K562 (cell line): Measurements from ENCODE around the gene HTR3E. TPM values are rescaled to one million over a fixed set of nuclear protein-coding genes. Genes with fewer than 3 reads are reported as not detected.

Experiments
- CBX1 ChIP-seq: sonication (generic); IDR thresholded peaks from 2 replicates; pipeline ENCODE4 v1.6.1; 2016; ENCODE audit warnings: antibody characterized with exemption, low read depth, mild to moderate bottlenecking
- EHMT2 ChIP-seq: fragments of 450-650 bp; IDR thresholded peaks from 2 replicates; pipeline ENCODE4 v1.6.1; 2018; ENCODE audit warnings: antibody characterized with exemption
- ELF4 ChIP-seq: fragments of 450-650 bp; formaldehyde crosslinking; IDR thresholded peaks from 2 replicates; pipeline ENCODE4 v1.4.0; 2022; ENCODE audit warnings: missing genetic modification characterization
- ETV1 ChIP-seq: fragments of 450-650 bp; conservative IDR thresholded peaks from 2 replicates; pipeline ENCODE4 v1.6.1; 2016; ENCODE audit warnings: missing genetic modification characterization, control low read depth, low read depth, missing compliant biosample characterization
- GABPB1 ChIP-seq: sonication (generic); formaldehyde crosslinking; IDR thresholded peaks from 2 replicates; pipeline ENCODE4 v1.8.0; 2022; ENCODE audit warnings: mild to moderate bottlenecking, missing genetic modification reagents
- JUND ChIP-seq, 2 experiments: IDR thresholded peaks; 2 replicates in 1 of 2; 3 replicates in 1 of 2; pipeline ENCODE4 v1.6.1; 2011; ENCODE audit warnings: borderline replicate concordance in 2 of 2, low read depth in 2 of 2, low read length in 2 of 2, improper control_type of control experiment in 1 of 2, missing biosample characterization in 1 of 2, missing genetic modification characterization in 1 of 2, missing genetic modification reagents in 1 of 2
- PHF20 ChIP-seq: fragments of 450-650 bp; IDR thresholded peaks from 2 replicates; pipeline ENCODE4 v1.6.1; 2018; ENCODE audit not compliant: partially characterized antibody
- POLR2AphosphoS5 ChIP-seq: IDR thresholded peaks from 2 replicates; pipeline ENCODE4 v1.6.1; 2011; ENCODE audit warnings: mild to moderate bottlenecking, low read depth, low read length, moderate library complexity; ENCODE audit not compliant: control insufficient read depth, insufficient read depth
- RBM22 ChIP-seq: fragments of 200-400 bp; formaldehyde crosslinking; IDR thresholded peaks from 2 replicates; pipeline ENCODE4 v1.6.1; 2018; ENCODE audit warnings: low read length, low read depth; ENCODE audit not compliant: poor library complexity, severe bottlenecking
- SMAD2 ChIP-seq: fragments of 150-350 bp; IDR thresholded peaks from 2 replicates; pipeline ENCODE4 v1.6.1; 2014; ENCODE audit warnings: low read depth, mild to moderate bottlenecking, low read length
- ZBTB17 ChIP-seq: fragments of 450-650 bp; formaldehyde crosslinking; IDR thresholded peaks from 2 replicates; pipeline ENCODE4 v1.4.0; 2020; ENCODE audit warnings: mild to moderate bottlenecking
- ZNF134 ChIP-seq: fragments of 250-450 bp; sonication (Bioruptor Pico); conservative IDR thresholded peaks from 2 replicates; pipeline ENCODE4 v1.4.0; 2020
- ZNF408 ChIP-seq: fragments of 250-450 bp; sonication (Bioruptor Pico); IDR thresholded peaks from 2 replicates; pipeline ENCODE4 v1.4.0; 2020; ENCODE audit warnings: low read depth, mild to moderate bottlenecking, moderate library complexity
- polyA plus RNA-seq, 8 experiments: library from polyadenylated mRNA; depleted of rRNA in 4 of 8; stranded (reverse) in 5 of 8; unstranded in 3 of 8; fragments of >200 nt; fragmentation: Nextera tagmentation in 2 of 8; fragmentation: Illumina TruSeq in 1 of 8; extraction: Ambion mirVana in 2 of 8; extraction: Trizol in 1 of 8; gene quantifications; 2 replicates each; pipeline versions ENCODE4 v1.2.1 to v1.2.3, GENCODE V29; 2011 to 2014; ENCODE audit warnings: inconsistent platforms in 1 of 8, missing spikeins in 1 of 8
- total RNA-seq, 7 experiments: library from RNA; depleted of rRNA in 6 of 7; stranded (reverse); fragments of >200 nt in 6 of 7; fragmentation: Illumina TruSeq in 2 of 7; extraction: Trizol in 2 of 7; gene quantifications; 2 replicates each; pipeline versions ENCODE4 v1.2.1 to v1.2.3, GENCODE V29; 2011 to 2021; ENCODE audit warnings: low replicate concordance in 1 of 7
- TF ChIP-seq, protein P1 (sequence below): fragments of 250-450 bp; sonication (Bioruptor Pico); IDR thresholded peaks from 2 replicates; pipeline ENCODE4 v1.8.0; 2022; ENCODE audit warnings: inconsistent platforms, mild to moderate bottlenecking, moderate library complexity, borderline replicate concordance
- TF ChIP-seq, protein P2 (sequence below): sonication (generic); formaldehyde crosslinking; IDR thresholded peaks from 2 replicates; pipeline ENCODE4 v1.8.1; 2023; ENCODE audit warnings: mild to moderate bottlenecking, missing genetic modification reagents
- TF ChIP-seq, protein P3 (sequence below): fragments of 450-650 bp; conservative IDR thresholded peaks from 2 replicates; pipeline ENCODE4 v1.6.1; 2016; ENCODE audit warnings: missing genetic modification characterization, low read depth, mild to moderate bottlenecking, missing compliant biosample characterization, moderate library complexity
- TF ChIP-seq, protein P4 (sequence below): fragments of 250-450 bp; sonication (Bioruptor Pico); IDR thresholded peaks from 2 replicates; pipeline ENCODE4 v1.4.0; 2020; ENCODE audit warnings: borderline replicate concordance
- TF ChIP-seq, protein P5 (sequence below): sonication (generic); formaldehyde crosslinking; IDR thresholded peaks from 2 replicates; pipeline ENCODE4 v1.8.0; 2022; ENCODE audit warnings: missing genetic modification reagents, mild to moderate bottlenecking, borderline replicate concordance
- TF ChIP-seq, protein P6 (sequence below): fragments of 450-650 bp; formaldehyde crosslinking; IDR thresholded peaks from 2 replicates; pipeline ENCODE4 v1.4.0; 2022; ENCODE audit warnings: mild to moderate bottlenecking, moderate library complexity

The HTR3E gene
- total and polyA plus RNA-seq, 9 of the 15 experiments (the other 6 are each of a cell fraction or from before 2014, with no cell fraction given) = not detected

DNA sequence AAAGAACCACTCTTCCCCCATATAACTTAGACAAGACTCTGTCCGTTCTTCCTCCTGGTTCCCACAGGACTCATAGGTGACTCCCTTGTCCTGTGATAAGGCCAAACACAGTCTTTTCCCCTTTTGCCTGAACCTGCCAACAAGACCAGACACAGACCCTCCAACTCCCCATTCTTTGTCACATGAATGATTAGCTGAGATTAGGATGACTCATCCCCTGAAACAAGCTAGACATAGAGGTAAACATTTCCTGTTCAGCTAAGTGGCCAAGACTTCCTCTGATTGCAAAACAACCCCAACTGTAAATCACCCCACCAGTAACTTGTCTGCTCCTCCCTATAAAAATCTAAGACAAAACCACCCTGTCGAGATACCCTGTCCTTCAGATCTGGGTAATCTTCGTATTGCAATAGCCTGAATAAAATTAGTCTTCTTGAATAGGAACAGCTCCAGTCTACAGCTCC is 11.4 kb upstream of the HTR3E start (continued):
- TF ChIP-seq, protein P1, sequence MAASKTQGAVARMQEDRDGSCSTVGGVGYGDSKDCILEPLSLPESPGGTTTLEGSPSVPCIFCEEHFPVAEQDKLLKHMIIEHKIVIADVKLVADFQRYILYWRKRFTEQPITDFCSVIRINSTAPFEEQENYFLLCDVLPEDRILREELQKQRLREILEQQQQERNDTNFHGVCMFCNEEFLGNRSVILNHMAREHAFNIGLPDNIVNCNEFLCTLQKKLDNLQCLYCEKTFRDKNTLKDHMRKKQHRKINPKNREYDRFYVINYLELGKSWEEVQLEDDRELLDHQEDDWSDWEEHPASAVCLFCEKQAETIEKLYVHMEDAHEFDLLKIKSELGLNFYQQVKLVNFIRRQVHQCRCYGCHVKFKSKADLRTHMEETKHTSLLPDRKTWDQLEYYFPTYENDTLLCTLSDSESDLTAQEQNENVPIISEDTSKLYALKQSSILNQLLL = no peak
- TF ChIP-seq PHF20 (no peak), SMAD2 (no peak), EHMT2 (peak; percentile 66; the same call in 1 of the 2 replicates), POLR2AphosphoS5 (no peak), ZNF134 (no peak), JUND (IDR thresholded peaks at IDR 0.05; ENCODE audit: borderline replicate concordance, low read depth, low read length) (peak; percentile 100), JUND (tag; IDR thresholded peaks at IDR 0.05; ENCODE audit: borderline replicate concordance, low read depth, low read length) (peak; percentile 99), ELF4 (CRISPR knock-in tag) (no peak), RBM22 (no peak), ZBTB17 (CRISPR knock-in tag) (no peak), CBX1 (no peak), ZNF408 (no peak), GABPB1 (no peak), ETV1 (tag) (peak; percentile 87)
- TF ChIP-seq, protein P2, sequence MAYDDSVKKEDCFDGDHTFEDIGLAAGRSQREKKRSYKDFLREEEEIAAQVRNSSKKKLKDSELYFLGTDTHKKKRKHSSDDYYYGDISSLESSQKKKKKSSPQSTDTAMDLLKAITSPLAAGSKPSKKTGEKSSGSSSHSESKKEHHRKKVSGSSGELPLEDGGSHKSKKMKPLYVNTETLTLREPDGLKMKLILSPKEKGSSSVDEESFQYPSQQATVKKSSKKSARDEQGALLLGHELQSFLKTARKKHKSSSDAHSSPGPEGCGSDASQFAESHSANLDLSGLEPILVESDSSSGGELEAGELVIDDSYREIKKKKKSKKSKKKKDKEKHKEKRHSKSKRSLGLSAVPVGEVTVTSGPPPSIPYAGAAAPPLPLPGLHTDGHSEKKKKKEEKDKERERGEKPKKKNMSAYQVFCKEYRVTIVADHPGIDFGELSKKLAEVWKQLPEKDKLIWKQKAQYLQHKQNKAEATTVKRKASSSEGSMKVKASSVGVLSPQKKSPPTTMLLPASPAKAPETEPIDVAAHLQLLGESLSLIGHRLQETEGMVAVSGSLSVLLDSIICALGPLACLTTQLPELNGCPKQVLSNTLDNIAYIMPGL (CRISPR knock-in tag) = no peak
- TF ChIP-seq, protein P3, sequence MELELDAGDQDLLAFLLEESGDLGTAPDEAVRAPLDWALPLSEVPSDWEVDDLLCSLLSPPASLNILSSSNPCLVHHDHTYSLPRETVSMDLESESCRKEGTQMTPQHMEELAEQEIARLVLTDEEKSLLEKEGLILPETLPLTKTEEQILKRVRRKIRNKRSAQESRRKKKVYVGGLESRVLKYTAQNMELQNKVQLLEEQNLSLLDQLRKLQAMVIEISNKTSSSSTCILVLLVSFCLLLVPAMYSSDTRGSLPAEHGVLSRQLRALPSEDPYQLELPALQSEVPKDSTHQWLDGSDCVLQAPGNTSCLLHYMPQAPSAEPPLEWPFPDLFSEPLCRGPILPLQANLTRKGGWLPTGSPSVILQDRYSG (tag) = no peak
- TF ChIP-seq, protein P4, sequence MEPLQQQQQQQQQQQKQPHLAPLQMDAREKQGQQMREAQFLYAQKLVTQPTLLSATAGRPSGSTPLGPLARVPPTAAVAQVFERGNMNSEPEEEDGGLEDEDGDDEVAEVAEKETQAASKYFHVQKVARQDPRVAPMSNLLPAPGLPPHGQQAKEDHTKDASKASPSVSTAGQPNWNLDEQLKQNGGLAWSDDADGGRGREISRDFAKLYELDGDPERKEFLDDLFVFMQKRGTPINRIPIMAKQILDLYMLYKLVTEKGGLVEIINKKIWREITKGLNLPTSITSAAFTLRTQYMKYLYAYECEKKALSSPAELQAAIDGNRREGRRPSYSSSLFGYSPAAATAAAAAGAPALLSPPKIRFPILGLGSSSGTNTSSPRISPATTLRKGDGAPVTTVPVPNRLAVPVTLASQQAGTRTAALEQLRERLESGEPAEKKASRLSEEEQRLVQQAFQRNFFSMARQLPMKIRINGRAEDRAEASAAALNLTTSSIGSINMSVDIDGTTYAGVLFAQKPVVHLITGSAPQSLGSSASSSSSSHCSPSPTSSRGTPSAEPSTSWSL (CRISPR knock-in tag) = no peak
- TF ChIP-seq, protein P5, sequence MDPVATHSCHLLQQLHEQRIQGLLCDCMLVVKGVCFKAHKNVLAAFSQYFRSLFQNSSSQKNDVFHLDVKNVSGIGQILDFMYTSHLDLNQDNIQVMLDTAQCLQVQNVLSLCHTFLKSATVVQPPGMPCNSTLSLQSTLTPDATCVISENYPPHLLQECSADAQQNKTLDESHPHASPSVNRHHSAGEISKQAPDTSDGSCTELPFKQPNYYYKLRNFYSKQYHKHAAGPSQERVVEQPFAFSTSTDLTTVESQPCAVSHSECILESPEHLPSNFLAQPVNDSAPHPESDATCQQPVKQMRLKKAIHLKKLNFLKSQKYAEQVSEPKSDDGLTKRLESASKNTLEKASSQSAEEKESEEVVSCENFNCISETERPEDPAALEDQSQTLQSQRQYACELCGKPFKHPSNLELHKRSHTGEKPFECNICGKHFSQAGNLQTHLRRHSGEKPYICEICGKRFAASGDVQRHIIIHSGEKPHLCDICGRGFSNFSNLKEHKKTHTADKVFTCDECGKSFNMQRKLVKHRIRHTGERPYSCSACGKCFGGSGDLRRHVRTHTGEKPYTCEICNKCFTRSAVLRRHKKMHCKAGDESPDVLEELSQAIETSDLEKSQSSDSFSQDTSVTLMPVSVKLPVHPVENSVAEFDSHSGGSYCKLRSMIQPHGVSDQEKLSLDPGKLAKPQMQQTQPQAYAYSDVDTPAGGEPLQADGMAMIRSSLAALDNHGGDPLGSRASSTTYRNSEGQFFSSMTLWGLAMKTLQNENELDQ (CRISPR knock-in tag) = no peak
- TF ChIP-seq, protein P6, sequence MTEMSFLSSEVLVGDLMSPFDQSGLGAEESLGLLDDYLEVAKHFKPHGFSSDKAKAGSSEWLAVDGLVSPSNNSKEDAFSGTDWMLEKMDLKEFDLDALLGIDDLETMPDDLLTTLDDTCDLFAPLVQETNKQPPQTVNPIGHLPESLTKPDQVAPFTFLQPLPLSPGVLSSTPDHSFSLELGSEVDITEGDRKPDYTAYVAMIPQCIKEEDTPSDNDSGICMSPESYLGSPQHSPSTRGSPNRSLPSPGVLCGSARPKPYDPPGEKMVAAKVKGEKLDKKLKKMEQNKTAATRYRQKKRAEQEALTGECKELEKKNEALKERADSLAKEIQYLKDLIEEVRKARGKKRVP = no peak
